K562 (cell line): ENCODE measurements around the gene NEDD8. TPM values are rescaled to one million over a fixed set of nuclear protein-coding genes. Genes with fewer than 3 reads are reported as not detected.
A peak's percentile ranks its signal among the peaks of the same experiment; 100 is the strongest.

Experiments used
- ATF1 ChIP-seq, 2 experiments: fragments of 450-650 bp in 1 of 2; IDR thresholded peaks; 2 replicates each; pipeline ENCODE4 v1.6.1; 2016; ENCODE audit warnings: missing compliant biosample characterization in 1 of 2, missing genetic modification characterization in 1 of 2
- CBX5 ChIP-seq: IDR thresholded peaks from 2 replicates; pipeline ENCODE4 v1.6.1; 2014; ENCODE audit warnings: low read depth, borderline replicate concordance
- CREB1 ChIP-seq, 2 experiments: sonication (generic) in 1 of 2; formaldehyde crosslinking in 1 of 2; IDR thresholded peaks; 2 replicates each; pipeline versions ENCODE4 v1.6.1 to v1.8.0; 2012 to 2022; ENCODE audit warnings: inconsistent platforms in 1 of 2, mild to moderate bottlenecking in 1 of 2, missing genetic modification reagents in 1 of 2, moderate library complexity in 1 of 2
- CREB3 ChIP-seq: fragments of 450-650 bp; conservative IDR thresholded peaks from 2 replicates; pipeline ENCODE4 v1.6.1; 2016; ENCODE audit warnings: missing genetic modification characterization, low read depth, mild to moderate bottlenecking, missing compliant biosample characterization, moderate library complexity
- GTF2B ChIP-seq: IDR thresholded peaks from 2 replicates; pipeline ENCODE4 v1.6.1; 2011; ENCODE audit not compliant: insufficient read length; ENCODE audit errors: extremely low read depth
- HMGXB4 ChIP-seq: sonication (generic); formaldehyde crosslinking; IDR thresholded peaks from 2 replicates; pipeline ENCODE4 v1.8.1; 2023; ENCODE audit warnings: mild to moderate bottlenecking, missing genetic modification reagents
- MTA3 ChIP-seq: fragments of 450-650 bp; formaldehyde crosslinking; IDR thresholded peaks from 2 replicates; pipeline ENCODE4 v1.6.1; 2017; ENCODE audit warnings: mild to moderate bottlenecking, borderline replicate concordance
- RNF2 ChIP-seq: sonication (generic); IDR thresholded peaks from 2 replicates; pipeline ENCODE4 v1.6.1; 2016
- SLC30A9 ChIP-seq: fragments of 250-450 bp; sonication (Bioruptor Pico); IDR thresholded peaks from 2 replicates; pipeline ENCODE4 v1.8.0; 2022; ENCODE audit warnings: mild to moderate bottlenecking, moderate library complexity
- TBP ChIP-seq: optimal IDR thresholded peaks from 2 replicates; pipeline ENCODE3; 2011; ENCODE audit warnings: low read depth, low read length, improper control_type of control experiment
- ZBTB26 ChIP-seq: fragments of 450-650 bp; formaldehyde crosslinking; IDR thresholded peaks from 2 replicates; pipeline ENCODE4 v1.4.0; 2022; ENCODE audit warnings: missing genetic modification characterization
- ZNF165 ChIP-seq: fragments of 250-450 bp; sonication (Bioruptor Pico); IDR thresholded peaks from 2 replicates; pipeline ENCODE4 v1.4.0; 2020; ENCODE audit warnings: borderline replicate concordance
- ZNF395 ChIP-seq: fragments of 200-800 bp; sonication (Bioruptor generic); IDR thresholded peaks from 2 replicates; pipeline ENCODE4 v1.6.1; 2017; ENCODE audit warnings: missing genetic modification characterization, missing compliant biosample characterization
- ZNF507 ChIP-seq: conservative IDR thresholded peaks from 2 replicates; pipeline ENCODE4 v1.6.1; 2017; ENCODE audit warnings: missing genetic modification characterization, missing compliant biosample characterization
- ZNF639 ChIP-seq, 2 experiments: fragments of 200-800 bp in 1 of 2; sonication (Bioruptor generic) in 1 of 2; sonication (generic) in 1 of 2; formaldehyde crosslinking in 1 of 2; IDR thresholded peaks in 1 of 2; conservative IDR thresholded peaks in 1 of 2; 2 replicates each; pipeline versions ENCODE4 v1.5.0 to v1.6.1; 2016 to 2020; ENCODE audit warnings: missing compliant biosample characterization in 1 of 2, missing genetic modification characterization in 1 of 2, missing genetic modification reagents in 1 of 2
- polyA plus RNA-seq, 8 experiments: library from polyadenylated mRNA; depleted of rRNA in 4 of 8; stranded (reverse) in 5 of 8; unstranded in 3 of 8; fragments of >200 nt; fragmentation: Nextera tagmentation in 2 of 8; fragmentation: Illumina TruSeq in 1 of 8; extraction: Ambion mirVana in 2 of 8; extraction: Trizol in 1 of 8; gene quantifications; 2 replicates each; pipeline versions ENCODE4 v1.2.1 to v1.2.3, GENCODE V29; 2011 to 2014; ENCODE audit warnings: inconsistent platforms in 1 of 8, missing spikeins in 1 of 8
- total RNA-seq, 7 experiments: library from RNA; depleted of rRNA in 6 of 7; stranded (reverse); fragments of >200 nt in 6 of 7; fragmentation: Illumina TruSeq in 2 of 7; extraction: Trizol in 2 of 7; gene quantifications; 2 replicates each; pipeline versions ENCODE4 v1.2.1 to v1.2.3, GENCODE V29; 2011 to 2021; ENCODE audit warnings: low replicate concordance in 1 of 7
- TF ChIP-seq, protein P1 (sequence below): fragments of 250-450 bp; sonication (Bioruptor Pico); IDR thresholded peaks from 2 replicates; pipeline ENCODE4 v1.8.0; 2022; ENCODE audit warnings: moderate library complexity, mild to moderate bottlenecking, inconsistent platforms

NEDD8 gene
- total and polyA plus RNA-seq, 9 of the 15 experiments (the other 6 are each of a cell fraction or from before 2014, with no cell fraction given): 142 to 691 (median 260) TPM

DNA sequence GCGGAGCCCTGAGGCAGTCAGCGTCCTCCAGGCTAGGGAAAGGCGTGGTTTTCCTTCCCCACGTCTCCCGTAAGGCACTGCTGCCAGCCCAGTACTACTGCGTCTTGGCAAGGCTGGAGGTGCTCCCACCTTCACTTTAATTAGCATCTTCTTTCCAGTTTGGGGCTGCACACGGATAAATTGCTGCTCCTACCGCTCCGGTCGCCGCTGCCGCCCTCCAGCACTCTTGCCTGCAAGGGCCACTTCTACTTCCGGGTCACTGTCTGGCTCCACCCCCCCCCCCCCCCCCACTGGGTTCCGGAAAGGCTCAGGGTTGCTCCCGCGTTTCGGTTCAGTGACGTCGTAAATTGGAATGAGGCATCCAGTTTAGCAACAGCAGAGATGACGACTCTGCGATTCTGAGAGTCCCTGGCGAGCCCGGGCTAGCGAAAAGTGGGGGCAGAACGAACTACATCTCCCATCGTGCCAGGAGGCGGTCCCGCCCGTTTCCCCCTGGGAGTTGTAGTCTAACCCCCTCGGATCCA is at the start of gene NEDD8 (continued):
- TF ChIP-seq HMGXB4: no peak
- 0 out of 2 replicates have a peak, but pooled peaks have one; percentile 46 for TF ChIP-seq ZNF395 (CRISPR knock-in tag)
- no peak for TF ChIP-seq ZNF507
- TF ChIP-seq CREB3 (tag): no peak
- TF ChIP-seq ATF1 (CRISPR knock-in tag; IDR thresholded peaks at IDR 0.05): no peak
- peak; percentile 74 for TF ChIP-seq ATF1 (tag; IDR thresholded peaks at IDR 0.05)
- TF ChIP-seq RNF2: peak; percentile 53; the same call in 1 of the 2 replicates
- TF ChIP-seq CBX5: no peak
- TF ChIP-seq TBP: no peak
- no peak for TF ChIP-seq GTF2B
- TF ChIP-seq, protein P1, sequence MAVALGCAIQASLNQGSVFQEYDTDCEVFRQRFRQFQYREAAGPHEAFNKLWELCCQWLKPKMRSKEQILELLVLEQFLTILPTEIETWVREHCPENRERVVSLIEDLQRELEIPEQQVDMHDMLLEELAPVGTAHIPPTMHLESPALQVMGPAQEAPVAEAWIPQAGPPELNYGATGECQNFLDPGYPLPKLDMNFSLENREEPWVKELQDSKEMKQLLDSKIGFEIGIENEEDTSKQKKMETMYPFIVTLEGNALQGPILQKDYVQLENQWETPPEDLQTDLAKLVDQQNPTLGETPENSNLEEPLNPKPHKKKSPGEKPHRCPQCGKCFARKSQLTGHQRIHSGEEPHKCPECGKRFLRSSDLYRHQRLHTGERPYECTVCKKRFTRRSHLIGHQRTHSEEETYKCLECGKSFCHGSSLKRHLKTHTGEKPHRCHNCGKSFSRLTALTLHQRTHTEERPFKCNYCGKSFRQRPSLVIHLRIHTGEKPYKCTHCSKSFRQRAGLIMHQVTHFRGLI: no peak
- TF ChIP-seq ZNF639 (CRISPR knock-in tag; conservative IDR thresholded peaks at IDR 0.05 in 1 of 2, IDR thresholded peaks at IDR 0.05 in 1 of 2): peak in 1 of 2 experiments; percentile 65; a peak in 1 of 4 replicates
- no peak for TF ChIP-seq ZBTB26
- peak; percentile 77 for TF ChIP-seq CREB1 (IDR thresholded peaks at IDR 0.05)
- TF ChIP-seq CREB1 (CRISPR knock-in tag; IDR thresholded peaks at IDR 0.05): peak; percentile 62; the same call in 1 of the 2 replicates
- TF ChIP-seq MTA3: no peak
- TF ChIP-seq ZNF165 (CRISPR knock-in tag): no peak
- TF ChIP-seq SLC30A9 (CRISPR knock-in tag): no peak
